ENCODE data around the gene ZNF598. TPM values are rescaled to one million over a fixed set of nuclear protein-coding genes. Genes with fewer than 3 reads are reported as not detected.

Gene ZNF598
- total RNA-seq, 1 experiment from 2014 or later: 85.7 TPM

DNA sequence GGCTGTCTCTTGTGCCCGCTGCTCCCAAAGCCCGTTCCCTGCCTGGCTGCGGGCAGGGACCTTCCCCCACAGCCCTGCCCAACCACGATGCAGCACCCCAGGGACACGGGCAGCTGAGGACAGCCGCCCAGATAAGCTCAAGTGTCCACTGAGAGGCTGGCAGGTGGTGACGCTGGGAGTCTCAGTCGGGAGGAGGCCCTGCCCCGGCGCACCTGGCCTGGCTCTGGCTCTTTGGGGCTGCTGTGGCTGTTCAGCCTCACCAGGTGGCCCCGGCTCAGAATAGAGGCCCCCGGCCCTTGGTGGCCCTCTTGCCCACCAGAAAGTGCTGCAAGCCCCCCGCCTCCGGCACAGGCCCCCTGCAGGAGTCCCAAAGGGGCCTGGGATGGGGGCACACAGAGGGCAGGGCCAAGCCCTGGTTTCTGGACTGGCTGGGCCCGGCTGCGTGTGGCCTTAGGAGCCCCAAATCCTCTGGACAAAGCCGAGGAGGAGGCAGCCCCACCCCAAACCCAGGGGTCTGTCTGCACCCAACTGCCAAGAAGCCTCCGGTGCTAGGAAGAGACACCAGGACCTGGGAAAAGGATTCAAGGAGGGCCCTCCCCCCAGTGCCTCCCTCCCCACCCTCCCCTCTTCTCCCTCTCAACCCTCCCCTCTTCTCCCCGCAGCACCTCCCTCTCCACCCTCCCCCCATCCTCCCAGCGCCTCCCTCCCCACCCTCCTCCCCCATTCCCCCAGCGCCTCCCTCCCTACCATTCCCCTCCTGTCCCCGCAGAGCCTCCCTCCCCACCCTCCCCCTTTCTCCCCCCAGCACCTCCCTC lies 32.8 kb upstream of the ZNF598 start:
- DNase-seq (ENCODE audit: low read depth, low spot score) (no peak), ATAC-seq (no peak)
- Histone ChIP-seq H3K27me3 (ENCODE audit: control insufficient read depth, insufficient read depth, low read length) (no peaks in the 10 kb centered on the region), H3K4me3 (ENCODE audit: low read depth in 2 of 2, low read length in 2 of 2) (no peak overlapping the region), H3K9me3 (ENCODE audit: control insufficient read depth, insufficient read depth, low read depth, low read length) (no peaks in the 10 kb centered on the region), H3K4me1 (ENCODE audit: control insufficient read depth, insufficient read depth, low read length) (peaks cover 54% of the 10 kb centered on the region), H3K27ac (ENCODE audit: low read length) (peak overlapping the region; percentile 35; the same call in 1 of the 2 replicates), H3K36me3 (ENCODE audit: control insufficient read depth, insufficient read depth, low read length) (no peaks in the 10 kb centered on the region)
- ChIA-PET CTCF (interaction anchor here (0.5 to 0.8 kb wide), 2 partner anchors 39 to 98 kb away, joined by 3 to 8 read pairs; no protein-coding TSS in a partner anchor), POLR2A (no interaction called here)
- intact Hi-C loops (cut with micrococcal nuclease; ENCODE audit: unreplicated experiment) (no loop called here), in situ Hi-C loops (cut with HindIII; ENCODE audit: low pct_unique_long_range_greater_than_20kb, low sequenced_read_pairs) (no loop called here)
- BruUV-seq (replicated peaks): no TSS peak
- TF ChIP-seq POLR2AphosphoS5 (IDR thresholded peaks at IDR 0.05; ENCODE audit: low read depth, low read length) (no peak), TCF7L2 (IDR thresholded peaks at IDR 0.05; ENCODE audit: low read depth, low read length) (no peak), SIN3A (IDR thresholded peaks at IDR 0.05; ENCODE audit: borderline replicate concordance, insufficient read depth, low read depth, low read length) (no peak)
- TF ChIP-seq, protein P1, sequence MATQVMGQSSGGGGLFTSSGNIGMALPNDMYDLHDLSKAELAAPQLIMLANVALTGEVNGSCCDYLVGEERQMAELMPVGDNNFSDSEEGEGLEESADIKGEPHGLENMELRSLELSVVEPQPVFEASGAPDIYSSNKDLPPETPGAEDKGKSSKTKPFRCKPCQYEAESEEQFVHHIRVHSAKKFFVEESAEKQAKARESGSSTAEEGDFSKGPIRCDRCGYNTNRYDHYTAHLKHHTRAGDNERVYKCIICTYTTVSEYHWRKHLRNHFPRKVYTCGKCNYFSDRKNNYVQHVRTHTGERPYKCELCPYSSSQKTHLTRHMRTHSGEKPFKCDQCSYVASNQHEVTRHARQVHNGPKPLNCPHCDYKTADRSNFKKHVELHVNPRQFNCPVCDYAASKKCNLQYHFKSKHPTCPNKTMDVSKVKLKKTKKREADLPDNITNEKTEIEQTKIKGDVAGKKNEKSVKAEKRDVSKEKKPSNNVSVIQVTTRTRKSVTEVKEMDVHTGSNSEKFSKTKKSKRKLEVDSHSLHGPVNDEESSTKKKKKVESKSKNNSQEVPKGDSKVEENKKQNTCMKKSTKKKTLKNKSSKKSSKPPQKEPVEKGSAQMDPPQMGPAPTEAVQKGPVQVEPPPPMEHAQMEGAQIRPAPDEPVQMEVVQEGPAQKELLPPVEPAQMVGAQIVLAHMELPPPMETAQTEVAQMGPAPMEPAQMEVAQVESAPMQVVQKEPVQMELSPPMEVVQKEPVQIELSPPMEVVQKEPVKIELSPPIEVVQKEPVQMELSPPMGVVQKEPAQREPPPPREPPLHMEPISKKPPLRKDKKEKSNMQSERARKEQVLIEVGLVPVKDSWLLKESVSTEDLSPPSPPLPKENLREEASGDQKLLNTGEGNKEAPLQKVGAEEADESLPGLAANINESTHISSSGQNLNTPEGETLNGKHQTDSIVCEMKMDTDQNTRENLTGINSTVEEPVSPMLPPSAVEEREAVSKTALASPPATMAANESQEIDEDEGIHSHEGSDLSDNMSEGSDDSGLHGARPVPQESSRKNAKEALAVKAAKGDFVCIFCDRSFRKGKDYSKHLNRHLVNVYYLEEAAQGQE (IDR thresholded peaks at IDR 0.05; ENCODE audit: insufficient read depth in 1 of 2, low read depth in 2 of 2, low read length in 1 of 2): no peak
- TF ChIP-seq, protein P2, sequence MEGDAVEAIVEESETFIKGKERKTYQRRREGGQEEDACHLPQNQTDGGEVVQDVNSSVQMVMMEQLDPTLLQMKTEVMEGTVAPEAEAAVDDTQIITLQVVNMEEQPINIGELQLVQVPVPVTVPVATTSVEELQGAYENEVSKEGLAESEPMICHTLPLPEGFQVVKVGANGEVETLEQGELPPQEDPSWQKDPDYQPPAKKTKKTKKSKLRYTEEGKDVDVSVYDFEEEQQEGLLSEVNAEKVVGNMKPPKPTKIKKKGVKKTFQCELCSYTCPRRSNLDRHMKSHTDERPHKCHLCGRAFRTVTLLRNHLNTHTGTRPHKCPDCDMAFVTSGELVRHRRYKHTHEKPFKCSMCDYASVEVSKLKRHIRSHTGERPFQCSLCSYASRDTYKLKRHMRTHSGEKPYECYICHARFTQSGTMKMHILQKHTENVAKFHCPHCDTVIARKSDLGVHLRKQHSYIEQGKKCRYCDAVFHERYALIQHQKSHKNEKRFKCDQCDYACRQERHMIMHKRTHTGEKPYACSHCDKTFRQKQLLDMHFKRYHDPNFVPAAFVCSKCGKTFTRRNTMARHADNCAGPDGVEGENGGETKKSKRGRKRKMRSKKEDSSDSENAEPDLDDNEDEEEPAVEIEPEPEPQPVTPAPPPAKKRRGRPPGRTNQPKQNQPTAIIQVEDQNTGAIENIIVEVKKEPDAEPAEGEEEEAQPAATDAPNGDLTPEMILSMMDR (IDR thresholded peaks at IDR 0.05): no peak

DNA sequence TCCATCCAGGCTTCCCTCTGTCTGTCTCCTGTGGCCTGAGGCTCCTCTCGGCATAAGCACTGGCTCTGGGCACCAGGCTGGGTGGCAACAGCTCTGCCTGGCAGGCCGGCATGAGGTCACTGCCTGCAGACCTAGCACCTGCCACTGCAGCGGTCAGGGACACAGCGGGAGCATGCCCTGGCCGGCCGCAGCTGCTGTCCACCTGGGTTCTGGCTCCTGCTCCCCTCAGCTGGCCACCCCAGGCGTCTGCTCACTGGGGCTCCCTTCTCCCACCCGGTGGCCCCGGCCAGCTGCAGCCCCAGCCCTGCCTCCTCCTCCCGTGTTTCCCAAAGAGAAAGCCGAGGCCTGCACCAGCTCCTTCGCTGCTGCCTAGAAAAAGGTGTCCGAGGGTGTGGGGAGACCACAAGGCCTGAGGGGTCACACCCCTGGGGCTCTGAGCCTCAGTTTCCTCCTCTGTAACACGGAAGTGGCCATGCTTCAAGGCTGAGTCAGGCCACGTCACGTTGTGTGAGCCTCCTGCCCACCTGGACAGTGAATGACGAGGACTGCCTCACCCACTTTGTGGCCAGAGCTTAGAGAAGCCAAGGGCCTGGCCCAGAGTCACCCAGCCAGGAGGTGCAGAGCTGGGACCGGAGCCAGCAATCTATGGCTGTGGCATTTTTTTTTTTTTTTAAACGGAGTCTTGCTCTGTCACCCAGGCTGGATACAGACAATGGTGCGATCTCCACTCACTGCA lies 31.3 kb upstream of the ZNF598 start:
- Histone ChIP-seq H3K4me1 (ENCODE audit: control insufficient read depth, insufficient read depth, low read length) (peaks cover 56% of the 10 kb centered on the region), H3K27ac (ENCODE audit: low read length) (peak overlapping the region; percentile 82)

More for the DNA sequence above, 31.3 kb upstream of the ZNF598 start:
- no TSS peak for BruUV-seq (replicated peaks)
- ATAC-seq (peak; percentile 56), DNase-seq (ENCODE audit: low read depth, low spot score) (no peak)
- H3K4me3 ChIP-seq (ENCODE audit: low read depth in 2 of 2, low read length in 2 of 2): no peak overlapping the region
- ChIA-PET CTCF (interaction anchor here (0.7 kb wide), 1 partner anchor 111 kb away, joined by 4 read pairs; no protein-coding TSS in a partner anchor), POLR2A (interaction anchor here (0.7 kb wide), 2 partner anchors 50 to 59 kb away, joined by 4 to 5 read pairs; no protein-coding TSS in a partner anchor)
- intact Hi-C loops (cut with micrococcal nuclease; ENCODE audit: unreplicated experiment) (no loop called here), in situ Hi-C loops (cut with HindIII; ENCODE audit: low pct_unique_long_range_greater_than_20kb, low sequenced_read_pairs) (no loop called here)
- TF ChIP-seq TCF7L2 (IDR thresholded peaks at IDR 0.05; ENCODE audit: low read depth, low read length) (no peak), POLR2AphosphoS5 (IDR thresholded peaks at IDR 0.05; ENCODE audit: low read depth, low read length) (no peak; the same call in 1 of the 2 replicates), SIN3A (IDR thresholded peaks at IDR 0.05; ENCODE audit: borderline replicate concordance, insufficient read depth, low read depth, low read length) (no peak)
- TF ChIP-seq, protein P2 (IDR thresholded peaks at IDR 0.05): no peak
- TF ChIP-seq, protein P1 (IDR thresholded peaks at IDR 0.05; ENCODE audit: insufficient read depth in 1 of 2, low read depth in 2 of 2, low read length in 1 of 2): no peak
- H3K36me3 ChIP-seq (ENCODE audit: control insufficient read depth, insufficient read depth, low read length): no peaks in the 10 kb centered on the region
- no peaks in the 10 kb centered on the region for H3K27me3 ChIP-seq (ENCODE audit: control insufficient read depth, insufficient read depth, low read length)
- H3K9me3 ChIP-seq (ENCODE audit: control insufficient read depth, insufficient read depth, low read depth, low read length): no peaks in the 10 kb centered on the region
